T follicular helper cell (primary cell): ENCODE measurements around the gene AMZ2.

Source experiments
- DNase-seq: peaks from one replicate; pipeline ENCODE4 v3.0.0-alpha.2; 2020; ENCODE audit warnings: low read depth

Gene AMZ2

DNA sequence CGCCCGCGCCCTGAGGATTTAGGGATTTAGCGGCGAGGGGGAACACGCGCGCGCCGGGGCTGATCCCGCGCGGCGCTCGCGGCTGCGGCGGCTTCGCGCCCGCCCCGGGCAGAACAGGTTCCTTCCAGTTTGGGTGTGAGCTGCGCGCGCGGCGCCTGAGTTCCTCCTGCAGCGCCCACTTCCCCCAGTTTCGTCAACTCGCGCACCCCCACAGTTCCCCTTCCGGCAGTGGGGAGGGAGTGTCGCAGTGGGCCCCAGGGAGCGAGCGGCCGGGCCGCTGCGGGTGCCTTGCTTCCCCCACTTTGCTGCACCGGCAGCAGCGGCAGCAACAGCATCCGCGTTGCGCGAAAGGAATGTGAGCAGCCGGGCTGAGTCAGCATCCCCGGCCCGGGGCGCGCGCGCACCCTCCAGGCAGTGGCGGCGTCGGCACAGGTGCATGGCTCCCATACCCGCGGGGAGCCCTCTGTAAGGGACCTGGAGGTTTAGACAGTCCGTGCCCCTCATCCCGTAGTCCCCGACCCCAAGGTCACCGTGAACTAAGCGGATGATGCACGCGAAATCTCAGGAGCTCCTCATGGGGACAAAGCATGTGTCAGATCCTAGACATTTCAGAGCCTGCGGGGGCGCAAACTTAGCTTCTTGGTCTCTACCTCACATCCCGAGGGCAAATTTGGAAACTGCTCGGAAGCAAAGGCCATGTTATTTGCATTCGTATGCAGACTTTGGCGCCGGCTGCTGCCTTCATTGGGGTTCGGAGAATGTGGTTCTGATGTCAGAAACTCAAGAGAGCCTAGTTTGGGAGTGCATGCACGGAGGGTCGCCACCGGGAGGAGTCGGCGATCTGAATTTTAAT, 44.2 kb downstream of the AMZ2 start:
- peak; percentile 92 for DNase-seq

DNA sequence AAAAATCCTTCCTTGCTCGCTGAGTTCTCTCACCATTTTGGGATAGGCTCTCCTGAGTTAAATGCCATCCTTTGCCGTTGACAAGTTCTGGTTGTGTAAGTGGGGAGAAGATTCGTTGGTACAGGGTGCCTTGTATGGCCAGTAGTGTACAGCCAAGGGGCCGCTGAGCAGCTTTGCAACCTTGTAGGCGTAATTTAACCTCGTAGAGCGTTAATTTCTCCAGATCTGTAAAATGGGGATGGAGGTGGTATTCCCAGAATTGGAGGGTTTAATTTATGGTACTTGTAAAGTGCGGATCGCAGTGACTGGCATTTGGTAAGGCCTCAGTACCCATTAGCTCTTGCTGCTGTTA, 44.8 kb downstream of the AMZ2 start:
- DNase-seq: no peak

DNA sequence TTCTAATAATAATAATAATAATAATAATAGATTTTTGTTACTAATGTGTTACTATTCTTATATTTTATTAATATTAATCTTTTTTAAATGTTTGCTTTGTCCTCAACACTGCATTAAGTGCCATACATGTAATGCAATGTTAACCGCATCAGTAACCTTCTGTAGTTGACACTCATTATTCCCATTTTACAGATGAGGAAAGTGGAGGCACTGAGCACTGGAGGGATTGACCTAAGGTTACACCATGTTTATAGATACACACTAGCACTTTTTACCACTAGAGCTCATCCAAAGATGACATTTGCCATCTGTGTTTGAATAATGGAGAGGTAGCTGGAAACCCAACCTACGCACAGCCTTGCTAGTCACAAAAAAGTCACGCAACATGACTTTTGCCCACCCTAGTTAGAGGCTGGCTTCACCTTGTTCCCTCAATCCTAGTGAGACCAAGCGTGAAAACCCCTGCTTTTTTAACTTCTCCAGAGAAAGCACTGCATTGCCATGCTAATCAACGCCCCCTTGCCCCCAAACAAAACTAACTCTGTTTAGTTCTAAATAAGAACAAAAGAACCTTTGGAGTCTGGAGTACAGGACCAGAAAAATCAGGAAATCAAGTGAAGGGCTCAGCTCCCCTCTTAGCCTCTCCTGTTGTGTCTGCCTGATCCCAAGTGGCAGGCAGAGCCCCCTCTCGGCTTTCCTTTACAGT, 45.8 kb downstream of the AMZ2 start:
- no peak for DNase-seq

DNA sequence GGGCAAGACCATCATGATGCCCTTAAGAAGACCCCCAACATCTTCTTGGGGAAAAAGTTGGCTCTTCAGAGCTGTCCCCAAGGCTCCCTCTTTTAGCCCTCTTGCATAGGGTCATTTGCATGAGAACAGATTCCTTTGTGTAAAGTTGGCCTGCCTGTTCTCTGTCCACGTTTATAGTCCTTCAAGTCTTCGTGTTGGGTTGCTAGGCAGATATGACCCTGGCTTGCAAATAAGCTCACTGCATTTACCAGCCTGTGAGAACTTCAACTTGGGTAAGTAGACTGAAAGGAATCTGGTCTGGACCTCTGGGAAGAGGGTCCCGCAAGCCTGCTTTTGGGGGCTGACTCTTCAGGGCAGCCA, 46.3 kb downstream of the AMZ2 start:
- DNase-seq: no peak

DNA sequence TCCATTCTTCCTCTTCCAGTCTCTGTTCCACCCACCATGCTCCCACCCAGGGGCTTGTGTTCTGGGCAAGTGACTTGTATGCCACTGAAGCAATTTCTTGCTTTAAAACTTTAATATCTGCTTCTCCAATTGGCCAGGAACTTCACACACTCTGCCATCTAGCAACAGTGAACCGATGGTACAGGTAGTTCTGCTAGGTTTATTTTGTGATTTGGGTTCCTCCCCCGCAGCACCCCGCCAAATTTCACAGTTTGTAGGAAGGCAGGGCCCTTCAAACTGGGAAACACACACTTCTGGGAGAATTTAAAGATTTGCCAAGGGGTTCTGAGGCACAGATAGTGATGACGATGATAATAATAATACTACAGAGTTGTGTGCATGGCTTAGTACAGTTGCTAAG, 46.8 kb downstream of the AMZ2 start:
- DNase-seq: no peak

DNA sequence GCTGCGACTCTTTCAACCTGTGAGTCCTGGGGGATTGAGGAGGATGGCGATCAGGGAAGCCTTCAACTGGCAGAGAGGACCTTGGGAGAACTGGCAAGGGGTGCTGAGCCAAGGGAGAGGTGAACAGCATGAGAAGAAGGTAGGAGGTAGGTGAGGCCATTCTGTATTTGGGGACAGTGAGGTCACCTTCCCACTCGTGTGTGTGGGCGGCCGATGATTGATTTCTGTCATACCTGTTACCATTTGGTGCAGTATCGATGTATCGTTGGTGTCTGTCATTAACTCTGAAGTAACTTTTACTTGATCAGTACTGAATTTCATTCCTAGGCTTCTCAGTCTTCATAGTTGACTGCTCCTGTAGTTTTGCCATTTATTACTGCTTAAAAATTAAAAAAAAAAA, 47.2 kb downstream of the AMZ2 start:
- no peak for DNase-seq

DNA sequence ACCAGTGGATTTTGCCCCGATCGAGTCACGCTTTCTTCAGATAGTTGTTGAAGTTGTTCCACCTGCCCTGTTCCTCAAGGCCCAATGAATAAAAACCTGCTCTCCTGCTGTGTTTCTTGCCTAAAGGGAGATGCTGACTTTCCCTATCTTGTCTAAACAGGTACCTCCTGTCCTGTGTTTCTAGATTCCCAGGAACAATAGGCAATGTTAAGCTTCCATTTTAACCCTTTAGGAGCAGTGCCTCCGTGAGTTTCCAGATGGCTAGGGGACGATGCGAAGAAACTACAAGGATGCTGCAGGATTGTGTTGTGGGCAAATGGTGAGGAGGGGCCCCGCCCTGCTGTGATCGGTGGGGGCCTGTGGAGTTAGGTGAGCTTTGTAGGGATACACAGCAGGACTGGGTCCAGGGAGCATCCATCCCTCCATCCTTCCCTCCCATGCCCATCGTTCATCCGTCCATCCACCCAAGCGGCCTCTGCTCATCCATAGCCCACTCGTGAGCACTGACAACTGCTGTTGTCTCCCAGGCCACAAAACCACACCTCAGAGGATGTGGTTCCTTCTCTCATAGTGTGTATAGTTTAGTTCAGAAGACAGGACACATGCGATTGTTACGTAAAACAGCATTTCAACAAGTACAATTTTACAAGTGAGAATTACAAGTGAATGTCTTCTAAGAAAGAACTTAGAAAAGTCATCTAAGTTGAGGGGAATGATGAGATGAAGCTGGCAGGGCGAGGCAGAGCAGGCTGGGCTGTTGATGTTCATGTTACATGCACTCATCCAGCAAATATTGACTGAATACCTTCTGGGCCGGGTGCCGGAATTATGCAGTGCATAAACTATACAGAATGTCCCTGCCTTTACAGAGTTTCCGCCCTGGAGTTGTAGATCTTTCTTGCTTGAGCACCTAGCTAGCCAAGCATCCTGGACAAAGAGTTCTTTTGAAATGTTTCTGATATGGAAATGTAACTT, 48.7 kb downstream of the AMZ2 start:
- peak; percentile 63 for DNase-seq

DNA sequence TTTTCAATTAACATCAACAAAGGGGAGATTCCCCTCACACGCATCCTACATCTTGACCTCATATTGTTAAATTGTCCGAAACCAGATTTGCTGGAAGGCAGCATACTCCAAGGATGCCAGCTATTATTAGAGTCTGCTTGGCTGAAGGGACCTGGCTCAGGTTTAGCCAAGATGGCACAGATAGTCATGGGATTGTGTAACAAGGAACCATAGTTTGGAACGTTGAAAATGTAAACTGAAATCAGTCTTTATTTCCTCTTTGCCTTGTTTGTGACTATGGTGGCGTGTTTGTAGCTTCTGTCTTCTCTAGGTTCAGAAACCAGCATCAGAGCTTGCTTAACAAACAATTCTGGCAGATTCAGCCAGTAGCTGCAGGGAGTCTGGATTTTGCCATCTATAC, 49.4 kb downstream of the AMZ2 start:
- DNase-seq: no peak

DNA sequence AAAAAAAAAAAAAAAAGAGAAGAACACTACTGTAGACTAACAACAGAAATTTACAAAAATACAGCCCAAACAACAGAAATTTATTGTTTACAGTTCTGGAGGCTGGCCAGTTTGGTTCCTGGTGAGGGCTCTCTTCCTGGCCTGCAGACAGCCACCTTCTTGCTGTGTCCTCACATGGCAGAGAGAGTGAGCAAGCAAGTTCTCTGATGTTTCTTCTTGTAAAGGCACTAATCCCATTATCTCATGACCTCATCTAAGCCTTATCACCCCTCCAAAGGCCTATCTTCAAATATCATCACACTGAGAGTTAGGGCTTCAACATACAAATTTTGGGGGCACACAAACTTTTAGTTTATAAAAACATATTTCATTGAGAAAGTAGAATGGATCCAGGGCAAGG, 50.8 kb downstream of the AMZ2 start:
- DNase-seq: no peak

DNA sequence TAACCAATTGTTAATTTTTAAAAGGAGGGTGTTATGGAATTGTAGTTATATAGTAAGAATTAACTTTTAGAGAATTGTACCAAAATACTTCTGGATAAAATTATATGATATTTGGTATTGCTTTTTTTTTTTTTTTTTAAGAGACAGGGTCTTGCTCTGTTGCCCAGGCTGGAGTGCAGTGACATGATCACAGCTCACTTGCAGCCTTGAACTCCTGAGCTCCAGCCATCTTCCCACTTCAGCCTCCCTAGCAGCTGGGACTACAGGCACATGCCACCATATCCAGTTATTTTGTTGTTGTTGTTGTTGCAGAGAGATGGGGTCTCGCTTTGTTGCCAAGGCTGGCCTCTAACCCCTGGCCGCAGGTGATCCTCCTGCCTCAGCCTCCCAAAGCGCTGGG, 52.0 kb downstream of the AMZ2 start:
- DNase-seq: no peak

DNA sequence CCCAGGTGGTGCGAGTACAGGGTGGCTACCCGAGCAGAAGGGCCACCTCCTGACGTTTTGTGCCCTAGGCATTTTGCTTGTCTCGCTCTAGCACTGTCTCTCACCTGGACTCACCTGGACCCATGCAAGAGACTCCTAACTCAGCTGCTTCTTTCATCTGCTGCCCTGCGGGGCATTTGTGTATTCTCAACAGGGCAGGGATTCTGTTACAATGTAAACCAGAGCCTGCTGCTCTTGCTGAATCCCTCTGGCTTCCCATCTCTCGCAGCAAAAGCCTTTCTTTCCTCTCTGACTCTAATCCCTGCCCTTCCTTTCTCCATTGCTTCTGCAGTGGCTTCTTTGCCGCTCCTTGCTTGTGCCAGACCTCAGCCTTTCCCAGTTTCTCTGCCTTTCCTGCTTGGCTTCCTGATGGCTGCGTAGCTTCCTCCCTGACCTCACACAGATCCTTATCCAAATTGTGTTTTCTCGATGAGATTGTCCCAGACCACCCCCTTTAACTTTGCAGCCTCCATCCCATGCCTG, 53.7 kb downstream of the AMZ2 start:
- DNase-seq: no peak

DNA sequence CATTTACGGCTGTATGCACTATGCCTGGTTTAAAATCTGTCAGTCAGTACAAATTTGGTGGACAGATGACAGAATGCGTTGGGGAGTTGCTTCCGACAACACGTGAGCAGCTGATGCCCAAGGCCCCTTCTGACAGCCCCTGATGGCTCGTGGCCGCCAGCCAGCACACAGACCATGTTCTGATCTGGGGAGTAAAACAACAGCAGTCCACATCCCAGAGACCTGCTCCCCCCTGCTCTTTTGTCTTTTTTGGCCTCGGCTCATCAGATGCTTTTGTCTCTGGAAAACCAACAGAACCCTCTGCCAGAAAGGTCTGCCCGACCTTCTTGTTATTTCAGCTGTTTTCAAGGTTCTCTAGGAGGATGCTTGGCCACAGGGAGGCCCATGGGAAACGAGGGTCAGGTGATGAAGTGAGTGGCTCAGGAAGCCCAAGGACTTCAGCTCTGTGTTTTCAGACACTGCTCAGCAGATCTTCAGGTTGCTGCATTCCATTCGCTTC, 54.3 kb downstream of the AMZ2 start:
- DNase-seq: no peak

DNA sequence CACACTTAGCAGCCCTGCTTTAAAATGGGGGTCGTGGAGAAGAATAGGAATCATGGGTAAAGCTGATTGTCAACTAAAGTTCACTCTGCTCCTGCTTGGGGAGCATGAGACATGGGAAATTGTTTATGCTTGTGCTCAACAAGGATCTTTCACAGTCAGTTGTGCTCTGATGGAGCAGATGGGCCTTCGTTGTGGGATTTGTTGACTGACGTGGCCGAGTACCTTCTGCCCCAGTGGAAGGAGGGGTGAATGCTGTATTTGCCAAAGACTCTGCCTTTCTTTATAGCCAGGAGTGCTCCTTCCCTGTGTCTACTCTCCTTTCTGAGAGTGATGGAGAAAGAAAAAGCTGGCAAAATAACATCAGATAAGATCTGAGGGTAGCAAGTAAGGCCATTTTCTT, 54.8 kb downstream of the AMZ2 start:
- no peak for DNase-seq

DNA sequence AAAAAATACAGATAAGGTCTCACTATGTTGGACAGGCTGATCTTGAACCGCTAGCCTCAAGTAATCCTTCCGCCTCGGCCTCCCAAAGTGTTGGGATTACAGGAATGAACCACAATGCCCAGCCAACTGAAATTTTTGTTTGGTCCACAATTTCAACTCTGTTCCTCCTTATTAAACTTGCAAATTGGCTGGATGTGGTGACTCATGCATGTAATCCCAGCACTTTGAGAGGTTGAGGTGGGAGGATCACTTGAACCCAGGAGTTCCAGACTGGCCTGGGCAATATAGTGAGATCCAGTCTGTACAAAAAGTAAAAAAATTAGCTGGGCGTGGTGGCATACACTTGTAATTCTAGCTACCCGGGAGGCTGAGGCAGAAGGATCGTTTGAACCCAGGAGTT, 56.9 kb downstream of the AMZ2 start:
- DNase-seq: no peak

DNA sequence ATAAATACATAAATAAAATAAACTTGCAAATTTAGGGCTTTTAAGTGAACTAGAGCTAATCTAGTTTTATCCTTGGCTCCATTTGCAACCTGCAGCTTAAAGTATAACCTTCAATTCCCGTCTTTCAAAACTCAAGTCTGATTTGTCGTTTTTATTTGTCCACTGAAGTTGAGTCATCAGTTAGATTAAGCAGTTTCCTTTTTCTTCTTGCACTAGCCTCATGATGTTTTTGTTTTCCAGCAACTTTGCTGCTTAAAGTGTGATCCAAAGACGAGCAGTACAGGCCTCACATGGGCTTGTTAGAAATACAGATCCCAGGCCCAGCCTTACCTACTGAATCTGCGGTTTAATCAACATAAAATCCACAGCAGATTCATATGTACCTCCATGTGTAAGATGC, 57.3 kb downstream of the AMZ2 start:
- no peak for DNase-seq
